HTERT RPE-1 (cell line): ENCODE measurements around the gene MOB3C.
"Not testable (repeated sequence)": the region's sequence is repeated elsewhere in the genome, so short reads cannot be mapped to it uniquely, and the experiment has no call there.

ENCODE experiments used
- in situ Hi-C: fragments of 300-500 bp; cut with MboI; formaldehyde crosslinking; loops from 4 replicates; pipeline ENCODE4 v1.14.3; 2020; ENCODE audit warnings: low sequenced_read_pairs

MOB3C gene

DNA sequence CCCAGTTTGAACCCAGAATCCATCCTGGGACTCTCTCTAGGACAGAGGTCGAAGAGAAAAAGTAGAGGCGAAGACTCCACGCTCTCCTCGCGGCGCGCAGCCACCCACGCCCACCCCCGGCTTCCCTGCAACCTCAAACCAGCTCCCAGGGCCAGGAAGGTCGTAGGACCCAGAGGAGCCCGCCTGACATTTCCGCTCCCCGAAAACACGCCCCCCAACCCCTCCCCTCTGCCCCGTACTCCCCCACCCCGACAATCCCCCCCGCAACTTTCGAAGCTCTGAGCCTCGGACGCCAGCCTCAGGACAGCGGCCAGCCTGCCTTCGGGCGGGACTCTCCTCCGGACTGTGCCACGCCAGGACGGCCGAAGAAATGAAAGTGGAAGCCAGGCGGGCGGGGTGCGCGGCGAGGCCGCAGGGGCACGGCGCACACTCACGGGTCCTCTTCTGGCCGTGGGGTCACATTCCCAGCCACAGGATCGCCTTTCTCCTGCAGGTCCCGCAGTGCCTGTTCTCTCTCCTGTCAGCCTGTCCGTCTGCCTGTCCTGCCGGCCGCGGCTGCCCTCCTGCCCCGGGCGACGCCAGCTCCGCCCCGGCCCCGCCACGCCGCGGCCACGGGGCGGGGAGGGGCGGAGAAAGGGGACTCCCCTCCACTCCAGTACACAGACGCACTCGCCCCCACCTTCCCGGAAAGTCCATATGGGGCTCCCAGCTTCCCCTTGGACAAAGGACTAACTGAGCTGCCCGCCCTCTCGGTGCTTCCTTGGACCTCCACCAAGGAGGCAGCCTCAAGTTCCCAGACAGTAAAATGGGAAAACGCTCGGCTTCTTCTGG is at the start of gene MOB3C:
TSS of gene MOB3C (minus strand) at position 535 of the 831 bp plus-strand sequence. CDS start 3,490 bp downstream, outside the sequence.
- in situ Hi-C loops = no loop called here

DNA sequence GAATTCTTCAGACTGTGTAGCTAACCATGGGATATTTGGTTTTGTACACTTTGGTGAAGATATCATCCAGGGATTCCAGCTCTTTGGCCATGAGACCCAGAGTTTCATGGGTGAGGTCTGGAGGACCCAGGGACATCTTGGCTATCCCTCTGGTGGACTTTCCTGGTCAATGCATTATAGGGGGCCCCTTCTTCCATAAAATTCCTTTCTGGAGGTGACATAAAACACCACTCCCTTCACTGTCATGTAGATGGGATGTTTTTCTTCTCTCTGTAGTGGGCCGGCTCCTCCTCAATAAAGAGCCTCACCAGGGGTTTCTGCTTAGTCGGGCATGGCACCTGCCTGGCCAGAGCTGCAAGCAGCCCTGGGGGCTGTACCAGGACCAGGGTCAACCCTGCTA is 49.4 kb upstream of the MOB3C start:
- in situ Hi-C loops = no loop called here

DNA sequence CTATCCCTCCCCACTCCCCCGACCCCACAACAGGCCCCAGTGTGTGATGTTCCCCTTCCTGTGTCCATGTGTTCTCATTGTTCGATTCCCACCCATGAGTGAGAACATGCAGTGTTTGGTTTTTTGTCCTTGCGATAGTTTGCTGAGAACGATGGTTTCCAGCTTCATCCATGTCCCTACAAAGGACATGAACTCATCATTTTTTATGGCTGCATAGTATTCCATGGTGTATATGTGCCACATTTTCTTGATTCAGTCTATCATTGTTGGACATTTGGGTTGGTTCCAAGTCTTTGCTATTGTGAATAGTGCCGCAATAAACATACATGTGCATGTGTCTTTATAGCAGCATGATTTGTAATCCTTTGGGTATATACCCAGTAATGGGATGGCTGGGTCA is 46.3 kb upstream of the MOB3C start:
- in situ Hi-C loops = not testable (repeated sequence)

DNA sequence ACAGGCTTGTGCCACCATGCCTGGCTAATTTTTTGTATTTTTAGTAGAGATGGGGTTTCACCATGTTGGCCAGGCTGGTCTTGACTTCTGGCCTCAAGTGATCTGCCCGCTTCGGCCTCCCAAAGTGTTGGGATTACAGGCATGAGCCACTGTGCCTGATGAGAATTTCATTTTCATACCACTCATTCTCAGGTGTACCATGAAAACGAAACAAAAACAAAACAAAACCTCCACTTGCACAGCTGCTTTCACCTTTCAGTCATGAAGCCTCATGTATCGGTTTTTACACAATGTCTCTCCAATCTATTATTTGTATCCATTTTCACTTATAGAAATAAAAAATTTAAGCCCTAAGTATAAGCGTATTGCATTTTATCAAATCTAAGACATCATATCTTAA is 43.5 kb upstream of the MOB3C start:
- in situ Hi-C loops = not testable (repeated sequence)

DNA sequence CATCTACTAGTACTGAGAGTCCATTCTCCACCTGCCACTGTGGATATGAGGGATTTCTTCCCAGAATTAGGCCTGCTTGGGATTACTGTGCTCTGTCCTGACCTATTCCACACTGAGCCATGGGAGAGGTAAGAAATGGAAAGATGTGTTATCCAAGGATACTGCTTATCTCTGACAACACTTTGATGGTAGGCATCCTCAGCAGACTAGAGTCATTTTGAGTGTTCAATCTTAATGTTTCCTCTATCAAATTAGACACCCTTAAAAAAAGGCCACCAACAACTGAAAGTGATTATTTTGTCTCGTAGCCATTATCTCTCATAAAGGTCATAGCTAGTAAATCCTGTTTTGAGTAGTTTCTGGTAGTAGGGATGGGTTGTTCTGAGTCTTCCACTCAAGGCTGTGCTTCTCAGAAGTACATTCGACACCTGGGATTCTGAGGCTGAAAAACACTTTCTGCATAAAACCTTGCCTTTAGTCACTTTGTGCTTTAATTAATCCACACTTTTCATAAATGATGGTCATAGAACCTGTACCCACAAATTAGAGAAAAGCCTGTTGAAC is 42.8 kb upstream of the MOB3C start:
- in situ Hi-C loops = no loop called here

DNA sequence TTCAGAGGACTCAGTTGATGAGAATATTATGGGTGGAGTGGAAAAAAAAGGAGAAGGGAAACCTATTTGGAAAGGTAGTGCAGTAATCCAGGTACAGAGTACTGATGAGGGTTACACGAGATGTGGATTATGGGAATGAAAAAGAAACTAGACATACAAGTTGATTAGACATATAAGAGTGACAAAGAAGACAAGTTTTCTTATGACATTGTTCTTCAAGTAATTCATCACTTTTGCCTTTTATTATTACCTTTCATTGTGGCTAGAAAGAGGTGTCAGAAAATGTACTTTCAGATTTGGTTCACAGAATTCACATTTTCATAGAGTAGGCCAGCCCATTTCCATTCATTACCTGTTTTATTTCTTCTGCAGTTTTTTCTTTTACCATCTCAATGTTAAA is 41.2 kb upstream of the MOB3C start:
- in situ Hi-C loops = no loop called here

DNA sequence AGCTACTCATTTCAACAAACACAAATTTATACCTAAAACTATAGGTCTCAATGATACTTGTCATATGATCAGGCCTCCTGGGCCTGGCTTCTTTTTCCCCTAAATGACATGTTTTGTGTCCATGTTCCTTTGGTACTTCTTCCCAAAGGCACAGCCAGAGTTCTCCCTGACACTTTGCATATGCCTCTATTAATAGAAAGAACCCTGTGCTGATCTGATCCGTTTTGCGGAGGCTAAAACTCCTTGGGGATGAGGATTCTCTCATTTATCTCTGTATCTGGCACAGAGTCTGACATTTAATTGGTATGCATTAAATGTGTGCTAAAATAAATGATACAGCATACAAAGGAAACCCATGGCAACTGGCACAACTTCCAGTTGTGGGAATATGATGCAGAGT is 40.0 kb upstream of the MOB3C start:
- in situ Hi-C loops = no loop called here

DNA sequence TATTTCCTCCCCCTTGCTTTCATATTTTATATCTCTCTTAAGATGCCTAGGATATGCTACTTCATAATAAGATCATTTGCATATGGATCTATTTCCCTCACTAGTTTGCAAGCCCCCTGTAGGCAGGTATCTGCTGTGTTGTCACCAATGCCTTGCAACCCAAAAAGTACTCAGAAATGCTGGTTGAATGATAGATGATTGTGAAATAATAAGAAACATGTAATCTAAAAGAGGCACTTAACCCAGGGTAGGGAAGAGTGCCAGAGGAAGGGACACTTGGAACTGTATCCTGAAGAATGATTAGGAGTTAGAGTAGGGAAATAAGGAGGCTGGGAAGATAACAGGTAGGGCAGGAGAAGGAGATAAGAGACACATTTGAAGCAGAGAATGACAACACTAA is 39.2 kb upstream of the MOB3C start:
- in situ Hi-C loops = no loop called here

DNA sequence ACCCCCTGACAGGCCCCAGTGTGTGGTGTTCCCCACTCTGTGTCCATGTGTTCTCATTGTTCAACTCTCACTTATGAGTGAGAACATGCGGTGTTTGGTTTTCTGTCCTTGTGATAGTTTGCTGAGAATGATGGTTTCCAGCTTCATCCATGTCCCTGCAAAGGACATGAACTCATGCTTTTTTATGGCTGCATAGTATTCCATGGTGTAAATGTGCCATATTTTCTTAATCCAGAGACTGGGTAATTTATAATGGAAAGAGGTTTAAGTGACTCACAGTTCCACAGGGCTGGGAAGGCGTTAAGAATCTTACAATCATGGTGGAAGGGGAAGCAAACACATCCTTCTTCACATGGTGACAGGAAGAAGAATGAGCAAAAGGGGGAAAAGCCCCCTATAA is 38.1 kb upstream of the MOB3C start:
- in situ Hi-C loops = not testable (repeated sequence)

GRCh38 chr1:46654012-46654411 is 37.4 kb upstream of the MOB3C start:
- in situ Hi-C loops = no loop called here

DNA sequence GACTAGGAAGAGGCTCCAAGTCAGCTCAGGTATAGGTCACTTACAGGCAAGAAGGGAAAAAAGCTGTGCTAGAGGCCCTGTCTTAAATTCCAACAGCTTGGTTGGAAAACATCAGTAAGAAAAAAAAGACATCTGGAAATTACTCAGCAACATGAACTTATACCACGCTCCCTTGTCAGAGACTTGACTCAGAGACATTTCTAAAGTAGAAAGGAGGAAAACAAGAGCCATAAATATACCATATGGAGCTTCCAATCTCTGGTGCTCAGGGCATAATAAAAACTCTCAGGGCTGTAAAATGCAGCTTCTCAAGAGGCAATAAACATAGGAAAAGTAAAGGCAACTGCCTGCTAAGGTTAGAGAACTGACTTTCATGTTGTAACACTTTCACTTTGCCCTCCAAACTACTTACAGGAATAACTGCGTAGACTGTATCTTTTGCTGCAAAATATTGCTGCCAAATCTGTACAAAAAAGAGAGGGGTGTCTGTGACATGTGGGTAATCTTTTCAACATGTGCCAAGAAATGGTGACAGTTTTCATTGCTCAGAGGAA is 36.9 kb upstream of the MOB3C start:
- in situ Hi-C loops = no loop called here

- in situ Hi-C loops = no loop called here
Observed at GRCh38 chr1:46652321-46653100, 35.9 kb upstream of the MOB3C start.

DNA sequence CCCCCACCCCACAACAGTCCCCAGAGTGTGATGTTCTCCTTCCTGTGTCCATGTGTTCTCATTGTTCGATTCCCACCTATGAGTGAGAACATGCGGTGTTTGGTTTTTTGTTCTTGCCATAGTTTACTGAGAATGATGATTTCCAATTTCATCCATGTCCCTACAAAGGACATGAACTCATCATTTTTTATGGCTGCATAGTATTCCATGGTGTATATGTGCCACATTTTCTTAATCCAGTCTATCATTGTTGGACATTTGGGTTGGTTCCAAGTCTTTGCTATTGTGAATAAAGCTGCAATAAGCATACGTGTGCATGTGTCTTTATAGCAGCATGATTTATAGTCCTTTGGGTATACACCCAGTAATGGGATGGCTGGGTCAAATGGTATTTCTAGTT is 34.5 kb upstream of the MOB3C start:
- in situ Hi-C loops = not testable (repeated sequence)

GRCh38 chr1:46650491-46650890 is 33.9 kb upstream of the MOB3C start:
- in situ Hi-C loops = no loop called here

DNA sequence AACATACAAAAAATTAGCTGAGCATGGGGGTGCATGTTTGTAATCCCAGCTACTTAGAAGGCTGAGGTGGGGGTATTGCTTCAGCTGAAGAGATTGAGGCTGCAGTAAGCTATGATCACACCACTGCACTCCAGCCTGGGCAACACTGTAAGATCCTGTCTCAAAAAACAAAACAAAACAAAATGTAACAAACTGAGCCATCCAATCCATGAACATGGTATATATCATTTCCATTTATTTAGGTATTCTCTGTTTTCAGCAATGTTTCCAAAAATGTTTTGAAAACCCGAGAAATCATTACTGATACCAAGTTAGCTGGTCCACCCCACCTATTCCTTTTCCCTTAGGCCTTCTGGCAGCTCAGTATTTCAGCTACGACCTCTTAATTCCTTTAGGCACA is 33.2 kb upstream of the MOB3C start:
- in situ Hi-C loops = no loop called here

- in situ Hi-C loops = no loop called here
Observed at GRCh38 chr1:46647611-46648010, 31.0 kb upstream of the MOB3C start.

GRCh38 chr1:46646844-46647243 is 30.2 kb upstream of the MOB3C start:
- in situ Hi-C loops = no loop called here

DNA sequence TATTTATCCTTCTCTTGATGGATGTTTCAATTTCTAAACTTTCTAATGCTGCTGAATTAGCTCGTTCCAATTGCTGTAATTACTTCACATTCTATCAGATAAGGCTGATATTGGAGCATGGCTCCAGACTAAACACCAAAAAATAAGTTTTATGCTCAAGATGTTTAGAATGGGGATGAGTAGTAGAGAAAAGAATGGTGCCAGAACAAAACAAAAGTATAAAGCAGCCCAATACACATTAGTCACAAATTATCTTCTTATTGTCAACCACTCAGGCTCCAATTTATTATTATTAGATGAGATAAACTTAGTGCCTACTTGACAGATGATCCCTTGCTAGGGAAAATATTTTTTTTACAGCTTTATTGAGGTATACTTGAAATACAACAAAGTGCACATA is 29.7 kb upstream of the MOB3C start:
- in situ Hi-C loops = no loop called here

DNA sequence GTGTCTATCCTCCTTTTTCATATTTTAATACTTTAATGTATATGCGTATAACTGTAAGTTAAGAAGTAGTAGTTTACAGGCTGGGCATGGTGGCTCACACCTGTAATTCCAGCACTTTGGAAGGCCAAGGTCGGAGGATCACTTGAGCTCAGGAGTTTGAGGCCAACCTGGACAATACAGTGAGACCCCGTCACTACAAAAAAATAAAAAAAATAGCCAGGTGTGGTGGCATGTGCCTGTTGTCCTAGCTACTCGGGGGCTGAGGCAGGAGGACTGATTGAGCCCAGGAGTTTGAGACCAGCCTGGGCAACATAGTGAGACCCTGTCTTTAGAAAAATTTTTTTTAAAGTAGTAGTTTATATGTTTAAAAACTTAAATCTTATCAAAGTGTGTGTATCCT is 29.2 kb upstream of the MOB3C start:
- in situ Hi-C loops = no loop called here

DNA sequence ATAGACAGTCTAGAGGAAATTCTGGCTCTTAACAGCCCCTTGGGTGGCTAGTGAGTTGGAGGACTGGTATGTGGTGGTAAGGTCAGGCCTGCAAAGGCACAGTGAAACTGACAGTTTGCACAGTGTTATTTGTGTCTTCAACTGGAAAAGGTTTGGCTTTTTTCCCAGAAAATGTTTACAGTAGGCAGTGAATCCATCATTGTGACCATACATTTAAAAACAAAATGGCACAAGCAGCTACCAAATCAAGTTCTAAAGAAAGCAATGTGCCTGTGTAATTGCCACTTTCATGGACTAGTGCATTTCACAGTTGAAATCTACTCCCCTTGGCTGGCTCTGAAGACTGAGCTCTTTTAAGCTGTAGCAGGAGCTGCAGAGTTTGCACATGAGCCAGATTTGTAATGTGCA is 26.8 kb upstream of the MOB3C start:
- in situ Hi-C loops = no loop called here

GRCh38 chr1:46642115-46642680 is 25.6 kb upstream of the MOB3C start:
- in situ Hi-C loops = no loop called here
